SK-N-MC (cell line): ENCODE results near the gene NDFIP1.
"Not testable (repeated sequence)": the region's sequence is repeated elsewhere in the genome, so short reads cannot be mapped to it uniquely, and the experiment has no call there.

Source experiments
- DNase-seq: peaks from one replicate; pipeline ENCODE4 v3.0.0-alpha.2; 2011; ENCODE audit warnings: low read depth, low spot score
- H3K27ac ChIP-seq: fragments of 200-600 bp; sonication (generic); 2 replicates; pipeline ENCODE4 v1.5.1; 2016; ENCODE audit warnings: mixed run types
- H3K36me3 ChIP-seq: fragments of 200-600 bp; sonication (generic); 2 replicates; pipeline ENCODE4 v1.6.1; 2017; ENCODE audit warnings: antibody characterized with exemption, low read length, mixed read lengths; ENCODE audit not compliant: insufficient read depth
- H3K4me3 ChIP-seq: fragments of 200-600 bp; sonication (generic); 2 replicates; pipeline ENCODE4 v1.5.1; 2016
- H3K9ac ChIP-seq: fragments of 200-600 bp; sonication (generic); 2 replicates; pipeline ENCODE4 v1.8.0; 2017; ENCODE audit warnings: mixed run types, mixed read lengths; ENCODE audit not compliant: insufficient read length
- H3K9me3 ChIP-seq: fragments of 200-600 bp; sonication (generic); 2 replicates; pipeline ENCODE4 v1.6.1; 2017; ENCODE audit warnings: low read depth, mild to moderate bottlenecking, antibody characterized with exemption, low read length, moderate library complexity, mixed read lengths
- EZH2 ChIP-seq: fragments of 200-600 bp; sonication (generic); IDR thresholded peaks from one replicate; pipeline ENCODE4 v1.6.1; 2017; ENCODE audit warnings: antibody characterized with exemption
- FOXP2 ChIP-seq: optimal IDR thresholded peaks from 2 replicates; pipeline ENCODE3; 2011; ENCODE audit warnings: mild to moderate bottlenecking, moderate library complexity; ENCODE audit not compliant: insufficient read depth; ENCODE audit errors: extremely low read length, control extremely low read depth
- POLR2AphosphoS5 ChIP-seq: IDR thresholded peaks from 2 replicates; pipeline ENCODE4 v1.6.1; 2012; ENCODE audit warnings: mild to moderate bottlenecking, low read depth, low read length, borderline replicate concordance

The NDFIP1 gene

DNA sequence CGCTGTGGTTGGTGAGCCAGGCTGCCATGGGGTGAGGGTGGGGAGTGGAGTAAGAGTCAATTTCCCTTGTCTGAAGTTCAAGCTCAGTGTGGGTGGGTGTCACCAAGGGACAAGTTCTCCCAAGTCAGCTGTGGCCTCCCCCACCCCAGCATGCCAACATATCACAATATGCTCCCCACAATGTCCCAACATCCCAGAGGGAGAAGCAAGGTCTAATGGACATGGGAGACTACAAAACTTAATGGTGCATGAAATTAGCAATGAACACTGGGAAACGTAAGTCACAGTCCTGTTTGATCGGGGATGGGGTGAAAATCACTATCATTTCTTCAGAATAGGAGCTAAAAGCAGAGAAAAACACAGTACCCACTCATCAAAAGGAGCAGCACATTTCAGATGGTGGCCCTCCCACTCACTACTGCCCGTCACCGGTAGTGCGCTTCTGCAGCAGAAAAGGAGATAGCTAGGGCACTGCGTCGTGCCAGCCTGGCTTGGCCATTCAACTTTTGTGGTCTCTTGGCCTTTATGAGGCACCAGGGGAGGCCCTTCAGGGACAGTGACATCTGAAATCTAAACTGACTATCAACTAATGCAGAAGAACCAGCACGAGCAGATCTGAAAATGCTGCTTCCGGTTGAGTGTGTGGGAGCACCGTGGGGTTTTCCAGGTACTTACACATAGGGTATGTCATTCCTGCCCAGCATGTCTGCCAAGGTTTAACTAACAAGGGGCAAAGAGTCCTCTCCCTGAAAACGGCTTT lies 20.5 kb upstream of the NDFIP1 start:
- no peak for DNase-seq
- Histone ChIP-seq H3K36me3 (no peaks in the 10 kb centered on the region), H3K9me3 (no peaks in the 10 kb centered on the region), H3K9ac (no peak overlapping the region), H3K4me3 (no peak overlapping the region), H3K27ac (no peak overlapping the region)
- TF ChIP-seq POLR2AphosphoS5, result no peak
- no peak for TF ChIP-seq FOXP2
- TF ChIP-seq EZH2, result no peak

GRCh38 chr5:142088855-142089479 lies 19.6 kb upstream of the NDFIP1 start:
- H3K9ac ChIP-seq, H3K9me3 ChIP-seq, H3K27ac ChIP-seq, H3K4me3 ChIP-seq, DNase-seq, H3K36me3 ChIP-seq: not testable (repeated sequence)

- DNase-seq, result no peak
- no peaks in the 10 kb centered on the region for H3K9me3 ChIP-seq
- TF ChIP-seq POLR2AphosphoS5 (no peak), EZH2 (no peak), FOXP2 (no peak)
- no peak overlapping the region for H3K4me3 ChIP-seq
- H3K9ac ChIP-seq, result no peak overlapping the region
- no peak overlapping the region for H3K27ac ChIP-seq
- H3K36me3 ChIP-seq, result no peaks in the 10 kb centered on the region
Observed at GRCh38 chr5:142091012-142091411, 17.6 kb upstream of the NDFIP1 start.

DNA sequence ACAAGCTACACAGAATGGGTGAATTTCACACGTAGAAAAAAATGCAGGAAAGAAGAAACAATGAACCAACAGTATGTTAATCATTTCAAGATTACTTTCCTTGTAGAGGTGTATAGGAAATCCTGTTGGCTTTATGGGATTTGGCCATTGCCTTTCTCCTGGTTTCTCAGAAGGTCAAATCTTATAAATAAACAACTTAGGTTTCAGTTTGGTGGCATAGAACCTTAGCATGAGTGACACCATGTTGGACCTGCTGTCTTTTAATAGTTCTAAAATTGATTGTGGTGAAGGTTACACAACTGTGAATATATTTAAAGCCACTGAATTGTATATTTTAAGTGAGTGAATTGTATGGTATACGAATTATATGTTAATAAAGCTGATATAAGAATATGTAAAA lies 16.7 kb upstream of the NDFIP1 start:
- Histone ChIP-seq H3K27ac (no peak overlapping the region), H3K9me3 (no peaks in the 10 kb centered on the region), H3K9ac (no peak overlapping the region), H3K4me3 (no peak overlapping the region), H3K36me3 (no peaks in the 10 kb centered on the region)
- no peak for DNase-seq
- no peak for TF ChIP-seq EZH2
- no peak for TF ChIP-seq FOXP2
- TF ChIP-seq POLR2AphosphoS5, result no peak

DNA sequence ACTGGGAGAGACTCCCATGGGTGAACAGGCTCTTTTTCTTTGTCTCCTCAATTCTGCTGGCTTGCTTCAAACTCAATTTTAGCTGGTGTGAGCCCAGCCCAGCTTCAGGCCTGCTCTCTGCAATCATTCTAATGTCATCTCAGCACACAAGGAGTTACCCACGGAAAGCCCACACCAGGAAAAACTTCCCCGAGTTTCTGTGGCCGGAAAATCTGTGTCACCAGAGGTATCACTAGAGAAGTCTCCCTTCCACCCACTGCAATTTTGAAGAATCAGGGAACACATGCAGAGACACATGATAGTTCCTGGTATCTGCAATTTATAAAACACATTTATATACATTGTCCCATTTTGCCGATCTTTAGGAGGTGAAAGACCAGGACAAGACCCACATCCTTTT lies 13.5 kb upstream of the NDFIP1 start:
- H3K9ac ChIP-seq, result no peak overlapping the region
- DNase-seq, result no peak
- no peak overlapping the region for H3K27ac ChIP-seq
- TF ChIP-seq EZH2 (no peak), POLR2AphosphoS5 (no peak), FOXP2 (no peak)
- no peaks in the 10 kb centered on the region for H3K9me3 ChIP-seq
- H3K4me3 ChIP-seq, result no peak overlapping the region
- H3K36me3 ChIP-seq, result no peaks in the 10 kb centered on the region

GRCh38 chr5:142095651-142096330 lies 12.8 kb upstream of the NDFIP1 start:
- Histone ChIP-seq H3K9me3 (no peaks in the 10 kb centered on the region), H3K36me3 (no peaks in the 10 kb centered on the region), H3K9ac (no peak overlapping the region), H3K27ac (no peak overlapping the region), H3K4me3 (no peak overlapping the region)
- no peak for DNase-seq
- no peak for TF ChIP-seq POLR2AphosphoS5
- no peak for TF ChIP-seq EZH2
- no peak for TF ChIP-seq FOXP2

GRCh38 chr5:142096382-142096781 lies 12.2 kb upstream of the NDFIP1 start:
- H3K9ac ChIP-seq, result no peak overlapping the region
- H3K4me3 ChIP-seq, result no peak overlapping the region
- no peak overlapping the region for H3K27ac ChIP-seq
- no peaks in the 10 kb centered on the region for H3K9me3 ChIP-seq
- no peak for TF ChIP-seq FOXP2
- TF ChIP-seq POLR2AphosphoS5, result no peak
- TF ChIP-seq EZH2, result no peak
- DNase-seq, result no peak
- no peaks in the 10 kb centered on the region for H3K36me3 ChIP-seq

GRCh38 chr5:142097681-142098080 lies 10.9 kb upstream of the NDFIP1 start:
- H3K9me3 ChIP-seq, result no peaks in the 10 kb centered on the region
- H3K27ac ChIP-seq, result no peak overlapping the region
- no peaks in the 10 kb centered on the region for H3K36me3 ChIP-seq
- TF ChIP-seq FOXP2 (no peak), EZH2 (no peak), POLR2AphosphoS5 (no peak)
- no peak overlapping the region for H3K9ac ChIP-seq
- no peak for DNase-seq
- H3K4me3 ChIP-seq, result no peak overlapping the region
